Measurements from ENCODE around the gene SYNCRIP.
"Not testable (repeated sequence)": the region's sequence is repeated elsewhere in the genome, so short reads cannot be mapped to it uniquely, and the experiment has no call there.

Gene SYNCRIP

GRCh38 chr6:85642774-85643536, at the start of gene SYNCRIP:
Gene SYNCRIP, minus strand, starts transcription at chr6:85642886. Its CDS starts 1,447 bp downstream, at chr6:85641439.
- peak; percentile 93 for DNase-seq (ENCODE audit: low spot score)

- no peak for DNase-seq (ENCODE audit: low spot score)
Observed at GRCh38 chr6:85691478-85691877, 48.8 kb upstream of the SYNCRIP start.

GRCh38 chr6:85690071-85690470, 47.4 kb upstream of the SYNCRIP start:
- DNase-seq (ENCODE audit: low spot score), result no peak

GRCh38 chr6:85685713-85686112, 43.0 kb upstream of the SYNCRIP start:
- DNase-seq (ENCODE audit: low spot score), result no peak

- DNase-seq (ENCODE audit: low spot score), result no peak
Observed at GRCh38 chr6:85684809-85685171, 42.1 kb upstream of the SYNCRIP start.

- DNase-seq (ENCODE audit: low spot score), result no peak
Observed at GRCh38 chr6:85684133-85684808, 41.6 kb upstream of the SYNCRIP start.

- not testable (repeated sequence) for DNase-seq (ENCODE audit: low spot score)
Observed at GRCh38 chr6:85681899-85682298, 39.2 kb upstream of the SYNCRIP start.

- DNase-seq (ENCODE audit: low spot score), result no peak
Observed at GRCh38 chr6:85680388-85680787, 37.7 kb upstream of the SYNCRIP start.

GRCh38 chr6:85679445-85680123, 36.9 kb upstream of the SYNCRIP start:
- no peak for DNase-seq (ENCODE audit: low spot score)

GRCh38 chr6:85678602-85679444, 36.1 kb upstream of the SYNCRIP start:
- DNase-seq (ENCODE audit: low spot score), result peak; percentile 98

GRCh38 chr6:85678026-85678601, 35.4 kb upstream of the SYNCRIP start:
- DNase-seq (ENCODE audit: low spot score), result no peak

- DNase-seq (ENCODE audit: low spot score), result no peak
Observed at GRCh38 chr6:85677234-85677956, 34.7 kb upstream of the SYNCRIP start.

GRCh38 chr6:85676086-85676729, 33.5 kb upstream of the SYNCRIP start:
- DNase-seq (ENCODE audit: low spot score), result no peak

- no peak for DNase-seq (ENCODE audit: low spot score)
Observed at GRCh38 chr6:85675030-85675819, 32.5 kb upstream of the SYNCRIP start.

- no peak for DNase-seq (ENCODE audit: low spot score)
Observed at GRCh38 chr6:85674604-85675003, 31.9 kb upstream of the SYNCRIP start.

GRCh38 chr6:85673198-85674139, 30.8 kb upstream of the SYNCRIP start:
- DNase-seq (ENCODE audit: low spot score), result no peak

- DNase-seq (ENCODE audit: low spot score), result no peak
Observed at GRCh38 chr6:85672623-85673022, 29.9 kb upstream of the SYNCRIP start.

- no peak for DNase-seq (ENCODE audit: low spot score)
Observed at GRCh38 chr6:85672050-85672449, 29.4 kb upstream of the SYNCRIP start.

GRCh38 chr6:85670573-85670972, 27.9 kb upstream of the SYNCRIP start:
- DNase-seq (ENCODE audit: low spot score), result no peak

Data from AG08395 (cell line).